Occipital lobe (tissue), 2 donors: ENCODE data around the gene DNAH7. TPM values are rescaled to one million over a fixed set of nuclear protein-coding genes. Genes with fewer than 3 reads are reported as not detected.
"Not testable (repeated sequence)": the region's sequence is repeated elsewhere in the genome, so short reads cannot be mapped to it uniquely, and the experiment has no call there.

ENCODE experiments used
- DNase-seq: peaks from one replicate; lab custom pipeline; 2025; lab: John Stamatoyannopoulos, UW
- total RNA-seq: library from RNA; depleted of rRNA; stranded (reverse); fragments of >200 nt; gene quantifications from one replicate; pipeline ENCODE4 v1.2.3, GENCODE V29; 2014

DNAH7 gene
- total RNA-seq: 16.5 TPM

DNA sequence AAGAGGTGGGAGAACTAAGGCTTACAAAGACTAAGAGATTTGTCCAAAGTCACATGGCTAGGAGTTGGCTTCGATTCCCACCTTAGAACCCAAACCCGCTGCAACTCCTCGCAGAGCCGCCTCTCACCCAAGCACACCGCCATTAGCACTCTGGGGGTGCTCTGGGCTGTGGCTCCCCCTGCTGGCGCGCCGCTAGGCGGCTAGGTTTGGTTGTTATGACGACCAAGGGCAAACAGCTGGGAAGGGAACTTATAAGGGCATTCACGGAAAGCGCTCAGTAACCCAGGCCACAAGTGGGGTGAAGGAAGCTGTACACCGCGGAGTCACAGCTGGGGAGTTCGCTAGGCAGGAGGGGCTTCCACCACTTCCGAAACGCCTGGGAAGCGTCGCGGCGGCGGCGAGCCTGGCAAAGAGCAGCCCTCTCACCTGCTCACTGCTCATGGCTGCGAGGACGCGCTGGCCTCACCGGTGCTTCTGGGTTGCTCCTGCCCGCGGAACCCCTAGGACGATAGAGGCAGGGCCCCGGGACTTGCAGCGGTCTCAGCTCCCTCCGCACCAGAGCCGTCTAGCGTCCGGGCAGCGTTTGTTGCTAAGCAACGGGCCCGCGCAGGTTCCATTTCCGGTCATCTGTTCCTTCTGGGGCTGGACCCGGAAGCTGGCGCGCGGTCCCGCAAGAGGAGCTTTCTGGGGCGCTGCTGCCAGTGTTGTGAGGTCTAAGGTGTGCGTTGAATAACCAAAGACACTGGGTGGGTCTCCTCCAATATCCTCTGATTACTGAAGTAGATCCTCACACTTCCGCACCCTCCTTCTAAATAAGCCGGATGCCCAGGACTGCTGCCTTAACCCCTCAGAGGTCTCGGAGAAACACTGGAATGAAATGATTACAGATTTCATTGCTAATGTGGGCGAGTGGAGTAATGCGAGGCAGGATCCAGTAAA lies at the start of gene DNAH7:
DNAH7 (minus strand) TSS at position 567 of the 939 bp plus-strand sequence; CDS start at position 441, 126 bp downstream.
- DNase-seq: peak; percentile 79

DNA sequence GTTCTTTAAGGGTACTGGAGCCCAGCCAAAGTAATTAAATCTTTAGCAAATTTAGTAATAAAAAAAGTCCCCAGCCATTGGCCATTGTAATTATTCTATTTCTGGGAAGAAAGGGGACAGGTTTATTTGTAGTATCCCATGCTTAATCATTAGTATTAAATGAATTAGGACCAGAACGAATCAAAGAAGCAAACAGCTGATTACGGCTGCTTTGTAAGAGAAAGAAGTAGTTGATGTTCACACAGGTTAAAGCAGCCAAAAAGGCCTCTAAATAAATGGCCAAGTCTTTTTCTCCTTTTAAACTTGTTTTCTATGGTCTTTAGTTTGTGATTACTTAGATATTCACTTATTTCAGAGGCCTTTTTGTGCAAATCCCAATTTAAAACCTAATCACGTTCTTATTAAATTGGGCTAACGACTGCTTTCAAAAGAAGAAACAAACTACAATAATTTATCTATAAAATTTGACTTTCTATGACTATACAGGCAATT lies 48.6 kb upstream of the DNAH7 start:
- no peak for DNase-seq

DNA sequence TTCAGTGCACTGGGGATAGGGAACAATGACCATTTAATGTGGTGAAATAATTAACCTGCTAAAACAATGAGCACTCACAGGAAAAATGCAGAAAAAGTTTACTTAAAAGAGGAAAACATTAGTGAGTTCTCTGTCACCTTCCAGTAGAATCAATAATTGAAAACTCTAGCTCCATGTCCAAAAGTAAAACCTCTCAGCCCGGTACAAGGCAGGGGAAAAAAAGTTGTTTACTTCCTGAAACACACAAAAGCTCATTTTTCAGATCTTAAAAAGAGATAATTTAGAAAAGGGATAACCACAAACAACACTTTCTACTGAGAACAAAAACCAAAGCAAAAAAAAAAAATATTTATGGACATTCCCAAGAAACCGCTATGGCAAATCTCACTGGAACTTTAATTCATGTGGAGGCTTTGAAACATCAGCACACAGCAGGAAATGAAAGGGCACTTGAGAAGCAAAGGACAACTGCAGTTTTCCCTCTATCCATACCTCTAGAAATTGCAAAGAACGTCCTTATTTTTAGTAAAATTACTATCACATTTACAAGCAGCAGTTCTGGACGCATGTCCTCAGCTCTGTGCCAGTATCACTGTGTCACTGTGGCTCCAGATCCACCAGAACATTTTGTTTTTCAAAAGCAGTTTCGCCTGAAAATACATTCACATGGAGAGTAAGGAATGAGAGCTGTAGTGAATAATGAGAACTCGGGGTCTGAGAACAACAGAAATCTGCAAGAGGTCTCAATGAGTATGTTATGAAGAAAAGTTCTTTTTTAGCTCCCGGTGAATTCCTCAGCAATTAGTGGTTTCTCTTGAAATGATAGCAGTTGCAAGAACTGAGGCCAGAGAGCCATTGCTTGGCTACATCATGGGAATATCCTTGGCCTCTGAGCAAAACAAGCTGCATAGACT lies 44.7 kb upstream of the DNAH7 start:
- DNase-seq: peak; percentile 3

DNA sequence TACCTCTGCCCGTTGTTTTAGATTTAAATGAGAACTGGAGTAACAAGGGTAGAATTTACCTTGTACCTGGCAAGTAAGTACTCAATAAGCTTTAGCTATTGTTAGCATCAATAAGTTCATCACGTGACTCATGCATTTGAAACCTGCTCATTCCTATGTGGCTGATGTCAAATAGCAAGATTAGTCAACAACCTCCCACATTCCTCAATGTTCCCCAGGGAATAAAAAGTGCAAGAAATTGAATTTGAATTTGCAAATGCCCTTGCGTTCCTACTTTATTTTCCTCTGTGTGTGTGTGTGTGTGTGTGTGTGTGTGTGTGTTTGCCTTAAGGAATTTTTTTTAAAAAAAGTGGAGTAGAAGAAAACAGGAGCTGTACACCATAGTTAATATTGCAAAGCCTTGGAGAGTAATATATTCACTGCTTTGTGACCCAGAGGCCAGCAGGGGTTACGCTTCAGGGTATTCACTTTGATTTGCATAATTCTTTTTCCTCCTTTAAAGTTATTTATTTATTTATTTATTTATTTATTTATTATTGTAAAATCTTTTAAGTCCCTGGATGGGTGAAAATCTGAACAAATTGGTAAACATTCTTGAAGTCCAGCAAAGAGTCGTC lies 43.9 kb upstream of the DNAH7 start:
- DNase-seq: no peak

DNA sequence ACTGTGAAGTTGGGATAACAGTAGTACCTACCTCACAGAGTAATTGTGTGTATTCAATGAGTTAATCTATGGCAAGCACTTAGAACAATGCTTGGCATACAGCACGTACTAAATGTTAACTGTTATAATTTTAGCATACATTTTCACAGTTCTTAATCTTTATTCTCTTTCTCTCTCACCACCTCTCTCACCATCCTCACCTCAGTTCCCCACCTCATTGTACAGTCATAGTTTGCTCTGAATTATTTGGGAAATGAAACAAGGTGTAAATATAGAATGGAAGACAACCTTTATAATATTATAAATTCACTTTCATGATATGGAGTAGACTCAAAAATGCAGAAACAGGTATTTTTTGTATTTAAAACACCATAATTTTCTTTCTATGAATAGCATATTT lies 40.0 kb upstream of the DNAH7 start:
- no peak for DNase-seq

DNA sequence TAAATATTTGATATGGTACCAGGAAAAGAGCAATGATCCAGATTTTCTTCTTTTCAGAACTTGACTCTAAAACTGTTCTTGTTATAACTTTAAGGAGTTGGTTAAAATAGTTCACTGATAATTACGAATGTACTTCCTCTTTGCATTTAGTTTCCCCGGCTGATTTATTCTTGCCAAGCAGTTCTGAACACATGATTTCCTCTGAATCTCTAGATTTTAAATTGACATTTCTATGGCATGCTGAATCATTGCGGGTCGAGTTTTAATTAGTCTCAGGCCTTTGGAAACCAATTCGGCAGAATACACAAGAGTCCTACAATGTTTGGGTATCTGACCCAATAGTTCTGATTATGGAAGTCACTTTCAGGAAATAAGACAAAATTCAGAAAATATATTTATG lies 37.3 kb upstream of the DNAH7 start:
- DNase-seq: no peak

DNA sequence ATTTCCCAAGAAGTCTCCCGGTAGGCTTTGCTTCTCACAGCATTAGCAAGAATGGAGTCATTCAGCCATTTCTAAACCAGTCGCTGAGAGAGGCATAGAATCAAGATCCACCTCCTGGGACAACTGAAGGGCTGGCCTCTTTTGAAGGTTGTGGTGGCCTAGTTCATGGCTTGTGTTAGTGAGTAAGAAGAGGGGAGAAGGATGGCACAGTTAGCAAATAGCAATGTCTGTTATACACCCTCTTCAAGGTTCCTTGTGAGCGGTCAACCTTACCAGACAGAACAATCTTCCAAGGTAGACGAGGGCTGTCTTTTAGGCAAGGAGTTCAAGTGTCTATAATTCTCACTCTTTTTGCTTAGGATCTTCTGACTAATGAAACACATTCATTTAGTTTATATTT lies 35.4 kb upstream of the DNAH7 start:
- no peak for DNase-seq

DNA sequence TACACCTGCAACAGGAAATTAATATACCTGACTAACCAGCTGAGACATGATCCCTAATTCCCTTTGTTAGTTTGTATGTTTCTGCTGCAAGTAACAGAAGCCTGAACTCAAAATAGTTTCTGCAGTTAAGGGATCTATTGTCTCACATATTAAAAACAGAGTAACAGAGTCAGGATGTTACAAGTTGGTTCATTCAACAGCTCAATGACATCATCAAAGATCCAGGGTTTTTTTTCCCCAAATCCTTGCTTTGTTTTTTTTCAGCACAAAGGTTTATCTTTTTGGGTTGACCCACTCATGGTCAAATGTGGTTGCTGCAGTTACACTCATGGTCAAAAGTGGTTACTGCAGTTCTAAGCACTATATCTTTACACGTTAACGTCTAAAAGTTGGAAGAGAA lies 35.0 kb upstream of the DNAH7 start:
- no peak for DNase-seq

DNA sequence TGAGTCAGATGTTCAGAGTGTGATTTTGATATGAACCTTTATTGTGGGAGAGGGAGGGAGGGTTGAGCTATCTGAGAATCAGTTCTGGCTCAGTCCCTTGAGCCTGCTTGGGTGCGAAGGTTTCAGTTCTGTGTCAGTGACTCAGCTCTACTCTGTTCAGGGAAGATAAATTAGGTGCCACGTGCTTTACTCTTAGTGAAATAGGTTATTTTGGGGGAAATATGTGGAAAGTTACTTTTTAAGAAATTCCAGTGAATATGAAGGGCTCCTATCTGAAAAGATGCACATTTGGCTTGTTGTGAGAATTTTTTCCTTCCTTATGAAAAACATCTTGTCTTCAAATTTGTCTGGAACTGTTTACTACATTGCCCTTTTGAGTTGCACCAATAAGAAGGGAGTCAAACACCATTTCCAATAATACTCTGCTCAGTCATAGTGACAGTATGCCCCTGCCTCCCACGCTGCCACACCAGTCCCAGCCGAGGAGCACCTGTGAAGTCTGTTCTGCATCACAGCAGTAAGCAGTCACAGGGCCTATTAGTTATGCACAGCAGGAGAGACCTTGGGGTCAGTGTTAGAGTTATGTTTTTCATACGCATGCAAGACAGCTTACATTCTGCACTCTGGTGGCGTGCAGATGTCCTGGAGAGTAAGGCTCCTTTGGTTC lies 32.8 kb upstream of the DNAH7 start:
- no peak for DNase-seq

DNA sequence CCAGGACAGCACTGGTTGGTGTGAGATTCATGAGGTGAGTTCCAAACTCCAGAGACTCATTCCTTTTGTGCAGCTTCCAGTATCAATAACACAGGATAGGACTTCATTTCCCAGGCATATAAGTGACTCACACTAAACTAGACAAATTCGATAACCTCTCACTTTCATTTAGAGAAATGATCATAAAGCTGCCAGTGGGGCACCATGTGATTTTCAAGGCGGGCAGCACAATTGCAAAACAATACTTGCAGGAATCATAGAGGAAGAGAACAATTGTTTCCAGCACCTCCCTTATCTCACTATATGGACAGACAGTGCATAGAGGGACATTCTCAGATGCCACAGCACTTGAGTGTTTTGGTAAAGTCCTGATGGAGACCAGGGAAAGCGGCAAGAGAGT lies 31.3 kb upstream of the DNAH7 start:
- no peak for DNase-seq

DNA sequence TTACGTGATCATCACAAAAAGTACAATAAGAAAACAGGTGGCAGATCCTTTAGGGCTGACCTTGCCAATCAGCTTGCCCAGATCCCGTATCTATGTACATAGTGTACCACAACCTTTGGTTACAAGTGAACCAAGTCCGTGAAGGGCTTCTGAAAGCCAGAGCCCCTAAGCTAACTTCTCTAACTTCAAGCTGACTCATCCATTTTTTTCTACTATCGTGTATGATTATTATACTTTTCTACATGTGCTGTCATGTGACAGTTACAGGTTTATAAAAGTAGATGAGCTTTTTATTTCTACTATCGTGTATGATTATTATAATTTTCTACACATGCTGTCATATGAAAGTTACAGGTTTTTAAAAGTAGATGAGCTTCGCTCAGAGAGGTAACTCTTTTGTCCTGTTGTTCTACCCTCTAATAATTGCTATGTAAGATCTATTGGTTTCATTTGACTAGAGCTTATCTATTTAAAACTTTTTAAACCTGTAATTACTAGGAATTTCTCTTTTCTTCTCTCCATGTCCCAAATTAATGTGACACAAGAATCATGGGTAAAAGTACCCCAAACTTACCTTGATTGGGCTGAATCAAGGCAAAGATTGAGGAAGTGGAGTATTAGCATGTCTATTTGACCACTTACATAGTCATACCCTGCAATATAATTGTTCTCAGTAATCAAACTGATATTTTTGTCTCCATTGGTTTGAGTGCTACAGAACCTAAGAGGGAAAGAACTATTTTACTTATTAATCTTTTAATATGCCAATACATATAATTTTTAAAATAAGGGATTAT lies 29.4 kb upstream of the DNAH7 start:
- no peak for DNase-seq

DNA sequence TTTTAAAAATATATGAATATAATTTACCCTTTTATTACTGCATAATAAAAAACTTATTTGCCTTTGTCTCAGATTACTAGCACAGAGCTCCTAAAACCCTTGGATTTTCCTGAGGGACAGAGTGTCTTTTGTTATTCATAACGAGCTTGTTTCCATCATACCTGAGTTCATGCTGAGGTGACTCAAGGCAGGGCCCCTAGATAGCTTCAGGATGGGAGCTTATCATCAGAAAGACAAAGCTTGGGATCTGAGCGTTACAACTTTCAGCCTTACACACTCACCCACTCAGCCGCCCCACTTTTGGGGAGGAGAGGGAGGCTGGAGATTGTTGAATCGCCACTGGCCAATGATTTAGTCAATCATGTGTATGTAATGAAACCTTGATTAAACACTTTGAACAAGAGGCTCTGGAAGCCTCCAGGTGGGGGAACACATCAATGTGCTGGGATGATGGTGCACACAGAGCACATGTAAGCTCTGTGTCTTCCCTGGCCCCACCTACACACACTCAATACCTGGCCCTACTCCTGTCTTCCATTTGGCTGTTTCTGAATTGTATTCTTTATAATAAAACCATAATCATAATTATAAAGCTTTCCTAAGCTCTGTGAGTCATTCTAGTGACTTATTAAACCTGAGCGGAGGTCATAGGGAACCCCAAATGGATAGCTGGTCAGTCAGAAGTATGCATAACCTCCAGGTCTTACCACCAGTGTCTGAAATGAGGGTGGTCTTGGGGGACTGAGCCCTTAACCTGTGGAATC lies 28.5 kb upstream of the DNAH7 start:
- DNase-seq: no peak

DNA sequence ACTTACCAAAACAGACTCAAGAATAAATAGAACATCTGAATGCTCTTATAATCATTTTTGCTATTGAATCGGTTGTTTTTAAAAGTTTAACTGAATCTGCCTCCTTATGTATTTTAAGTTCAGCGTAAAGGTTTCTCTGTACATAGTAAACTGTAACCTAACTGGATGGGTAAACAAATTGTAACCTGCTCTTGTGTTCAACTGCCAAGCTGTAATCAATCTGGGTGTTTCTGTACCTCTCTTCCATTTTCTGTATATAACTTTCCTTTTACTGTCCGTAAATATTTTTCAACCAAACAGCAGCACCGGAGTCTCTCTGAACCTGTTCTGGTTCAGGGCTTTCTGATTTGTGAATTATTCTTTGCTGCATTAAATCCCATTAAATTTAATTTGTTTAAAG lies 27.6 kb upstream of the DNAH7 start:
- DNase-seq: no peak

DNA sequence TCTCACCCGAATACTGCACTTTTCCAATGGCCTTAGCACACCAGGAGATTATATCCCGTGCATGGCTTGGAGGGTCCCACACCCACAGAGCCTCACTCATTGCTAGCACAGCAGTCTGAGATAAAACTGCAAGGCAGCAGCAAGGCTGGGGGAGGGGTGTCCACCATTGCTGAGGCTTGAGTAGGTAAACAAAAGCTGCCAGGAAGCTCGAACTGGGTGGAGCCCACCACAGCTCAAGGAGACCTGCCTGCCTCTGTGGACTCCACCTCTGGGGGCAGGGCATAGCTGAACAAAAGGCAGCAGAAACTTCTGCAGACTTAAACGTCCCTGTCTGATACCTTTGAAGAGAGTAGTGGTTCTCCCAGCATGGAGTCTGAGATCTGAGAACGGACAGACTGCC lies 20.8 kb upstream of the DNAH7 start:
- DNase-seq: not testable (repeated sequence)

DNA sequence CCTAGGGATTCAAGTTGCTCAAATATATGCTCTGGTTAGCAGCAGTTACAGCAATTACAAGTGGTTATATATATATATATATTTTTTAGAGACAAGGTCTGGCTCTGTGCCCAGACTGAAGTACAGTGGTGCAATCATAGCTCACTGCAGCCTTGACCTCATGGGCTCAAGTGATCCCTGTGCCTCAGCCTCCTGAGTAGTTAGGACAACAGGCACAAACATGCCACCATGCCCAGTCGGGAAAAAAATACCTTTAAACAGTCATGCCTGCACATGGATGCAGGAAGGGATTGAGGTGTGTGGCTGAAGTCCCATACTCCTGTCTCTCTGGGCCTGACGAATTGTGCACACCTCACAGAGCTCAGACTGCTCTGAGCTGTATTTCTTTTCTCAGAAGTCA lies 19.6 kb upstream of the DNAH7 start:
- DNase-seq: no peak

DNA sequence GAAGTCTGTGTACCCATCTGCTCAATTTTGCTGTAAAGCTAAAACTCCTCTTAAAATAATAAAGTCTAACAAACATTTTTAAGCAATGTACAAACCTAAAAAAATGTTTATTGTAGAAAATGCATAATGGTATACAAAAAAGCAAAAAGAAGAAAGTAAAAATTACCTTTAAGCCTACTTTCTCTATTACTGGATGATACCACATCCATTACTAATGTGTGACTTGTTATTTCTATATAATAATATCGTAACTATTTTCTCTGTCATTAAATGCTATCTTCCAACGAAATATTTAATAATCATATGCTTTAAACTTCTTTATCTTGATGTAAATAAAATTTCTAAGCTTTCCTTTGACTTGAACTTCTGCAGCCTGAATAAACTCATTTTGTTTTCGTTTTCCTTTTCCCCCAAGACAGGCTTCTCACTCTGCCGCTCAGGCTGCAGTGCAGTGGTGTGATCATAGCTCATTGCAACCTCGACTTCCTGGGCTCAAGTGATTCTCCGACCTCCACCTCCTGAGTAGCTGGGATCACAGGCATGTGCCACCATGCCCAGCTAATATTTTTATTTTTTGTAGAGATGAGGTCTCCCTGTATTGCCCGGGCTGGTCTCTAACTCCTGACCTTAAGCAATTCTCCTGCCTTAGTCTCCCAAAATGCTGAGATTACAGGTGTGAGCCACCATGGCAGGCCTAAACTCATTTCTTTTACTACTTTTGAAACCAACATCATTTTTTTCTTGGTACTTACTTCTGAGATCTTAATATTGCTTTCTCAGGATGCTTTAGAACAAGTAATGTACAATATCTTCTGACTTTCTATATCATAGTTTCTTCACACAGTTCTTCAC lies 18.1 kb upstream of the DNAH7 start:
- no peak for DNase-seq

DNA sequence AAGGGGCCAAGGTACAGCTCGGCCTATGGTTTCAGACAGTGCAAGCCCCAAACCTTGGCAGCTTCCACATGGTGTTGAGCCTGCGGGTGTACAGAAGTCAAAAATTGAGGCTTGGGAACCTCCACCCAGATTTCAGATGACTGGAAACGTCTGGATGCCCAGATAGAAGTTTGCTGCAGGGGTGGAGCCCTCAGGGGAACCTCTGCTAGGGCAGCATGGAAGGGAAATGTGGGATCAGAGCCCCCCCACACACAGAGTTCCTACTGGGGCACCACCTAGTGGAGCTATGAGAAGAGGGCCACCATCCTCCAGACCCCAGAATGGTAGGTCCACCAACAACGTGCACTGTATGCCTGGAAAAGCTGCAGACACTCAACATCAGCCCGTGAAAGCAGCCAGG lies 15.0 kb upstream of the DNAH7 start:
- DNase-seq: no peak

DNA sequence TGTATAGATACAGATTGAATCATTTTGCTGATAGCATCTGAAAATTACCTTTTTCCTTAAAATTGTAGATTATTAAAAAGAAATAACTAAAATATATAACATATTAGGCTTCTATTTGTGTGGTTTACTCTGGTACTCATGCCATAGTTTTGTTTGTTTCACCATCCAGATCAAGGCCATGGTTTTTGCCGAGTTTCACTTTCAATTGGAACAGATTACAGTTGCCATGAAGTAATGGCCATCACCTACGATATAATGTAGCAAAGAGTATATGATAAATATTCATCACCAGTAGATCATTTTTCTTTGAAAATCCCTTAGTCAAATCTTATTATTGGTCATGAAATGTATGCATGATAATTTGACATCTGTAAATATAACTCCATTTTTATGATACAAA lies 11.9 kb upstream of the DNAH7 start:
- no peak for DNase-seq

DNA sequence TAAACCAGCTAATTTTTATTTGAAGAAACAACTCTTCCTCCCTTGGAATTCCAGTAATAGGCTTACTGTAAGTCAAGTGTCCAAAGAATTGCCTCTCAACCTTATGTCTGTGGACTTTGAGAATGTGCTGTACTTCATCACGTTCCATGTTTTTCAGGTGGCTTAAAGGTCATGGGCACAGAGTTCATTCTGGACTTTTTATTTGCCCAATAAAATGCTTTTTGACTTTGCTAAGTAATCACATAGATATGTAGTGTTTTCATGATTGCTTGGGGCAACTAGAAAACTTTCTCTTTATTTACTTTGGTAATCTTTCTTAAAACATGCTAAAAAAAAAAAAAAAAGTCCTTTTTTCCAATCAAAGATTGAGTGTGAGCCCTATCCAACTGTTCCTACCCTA lies 10.4 kb upstream of the DNAH7 start:
- DNase-seq: no peak
